K562 (cell line): ENCODE data around the gene SERPINE1. TPM values are rescaled to one million over a fixed set of nuclear protein-coding genes. Genes with fewer than 3 reads are reported as not detected.

Experiments
- BCOR ChIP-seq: fragments of 450-650 bp; IDR thresholded peaks from 2 replicates; pipeline ENCODE4 v1.6.1; 2016
- CBX1 ChIP-seq: sonication (generic); IDR thresholded peaks from 2 replicates; pipeline ENCODE4 v1.6.1; 2016; ENCODE audit warnings: antibody characterized with exemption, low read depth, mild to moderate bottlenecking
- CGGBP1 ChIP-seq: fragments of 250-450 bp; sonication (Bioruptor Pico); IDR thresholded peaks from 2 replicates; pipeline ENCODE4 v1.9.0; 2021; ENCODE audit warnings: mild to moderate bottlenecking
- CREB3 ChIP-seq: fragments of 450-650 bp; conservative IDR thresholded peaks from 2 replicates; pipeline ENCODE4 v1.6.1; 2016; ENCODE audit warnings: missing genetic modification characterization, low read depth, mild to moderate bottlenecking, missing compliant biosample characterization, moderate library complexity
- DPF2 ChIP-seq: fragments of 450-650 bp; IDR thresholded peaks from 2 replicates; pipeline ENCODE4 v1.6.1; 2016
- ELK1 ChIP-seq: sonication (generic); formaldehyde crosslinking; IDR thresholded peaks from 2 replicates; pipeline ENCODE4 v1.8.1; 2022; ENCODE audit warnings: missing genetic modification reagents
- FOSL1 ChIP-seq: fragments of 200-800 bp; sonication (Bioruptor generic); conservative IDR thresholded peaks from 2 replicates; pipeline ENCODE4 v1.6.1; 2016; ENCODE audit warnings: missing genetic modification characterization, missing compliant biosample characterization
- HDAC1 ChIP-seq, 2 experiments: fragments of 450-650 bp; IDR thresholded peaks; 2 replicates each; pipeline ENCODE4 v1.6.1; 2016 to 2017; ENCODE audit warnings: inconsistent platforms in 1 of 2, mild to moderate bottlenecking in 1 of 2, moderate library complexity in 1 of 2
- HDGF ChIP-seq: fragments of 450-650 bp; IDR thresholded peaks from 2 replicates; pipeline ENCODE4 v1.6.1; 2016
- HOXB6 ChIP-seq: fragments of 250-450 bp; sonication (Bioruptor Pico); IDR thresholded peaks from 2 replicates; pipeline ENCODE4 v1.5.1; 2022; ENCODE audit warnings: mild to moderate bottlenecking, borderline replicate concordance
- IRF2 ChIP-seq: sonication (generic); formaldehyde crosslinking; IDR thresholded peaks from 2 replicates; pipeline ENCODE4 v1.8.1; 2022; ENCODE audit warnings: mild to moderate bottlenecking, missing genetic modification reagents
- PHTF2 ChIP-seq: fragments of 250-450 bp; sonication (Bioruptor Pico); IDR thresholded peaks from 2 replicates; pipeline ENCODE4 v1.5.0; 2021; ENCODE audit warnings: mild to moderate bottlenecking
- SIRT6 ChIP-seq: IDR thresholded peaks from one replicate; pipeline ENCODE4 v1.6.1; 2012; ENCODE audit warnings: low read depth, mild to moderate bottlenecking, control low read depth, inconsistent platforms, low read length, moderate library complexity
- SMARCA5 ChIP-seq: fragments of 450-650 bp; IDR thresholded peaks from 2 replicates; pipeline ENCODE4 v1.6.1; 2016
- SMARCB1 ChIP-seq: IDR thresholded peaks from 2 replicates; pipeline ENCODE4 v1.6.1; 2011; ENCODE audit warnings: improper control_type of control experiment, low read depth; ENCODE audit not compliant: insufficient read length
- TBP ChIP-seq: optimal IDR thresholded peaks from 2 replicates; pipeline ENCODE3; 2011; ENCODE audit warnings: low read depth, low read length, improper control_type of control experiment
- TGIF2 ChIP-seq: sonication (generic); formaldehyde crosslinking; IDR thresholded peaks from 2 replicates; pipeline ENCODE4 v1.8.1; 2022; ENCODE audit warnings: mild to moderate bottlenecking, missing genetic modification reagents, moderate library complexity
- YY1 ChIP-seq, 3 experiments: IDR thresholded peaks; 2 replicates each; pipeline ENCODE4 v1.6.1; 2011; ENCODE audit warnings: low read length in 2 of 3, mild to moderate bottlenecking in 2 of 3, moderate library complexity in 2 of 3, borderline replicate concordance in 1 of 3, control low read depth in 1 of 3, low read depth in 1 of 3; ENCODE audit not compliant: insufficient read depth in 3 of 3, insufficient replicate concordance in 2 of 3, control insufficient read depth in 1 of 3, insufficient read length in 1 of 3; ENCODE audit errors: extremely low read depth in 1 of 3
- ZNF592 ChIP-seq: fragments of 450-650 bp; IDR thresholded peaks from 2 replicates; pipeline ENCODE4 v1.6.1; 2017; ENCODE audit warnings: antibody characterized with exemption, mild to moderate bottlenecking
- ZNF766 ChIP-seq: fragments of 200-800 bp; sonication (Bioruptor generic); conservative IDR thresholded peaks from 2 replicates; pipeline ENCODE4 v1.6.1; 2016; ENCODE audit warnings: missing genetic modification characterization, missing compliant biosample characterization
- polyA plus RNA-seq, 8 experiments: library from polyadenylated mRNA; depleted of rRNA in 4 of 8; stranded (reverse) in 5 of 8; unstranded in 3 of 8; fragments of >200 nt; fragmentation: Nextera tagmentation in 2 of 8; fragmentation: Illumina TruSeq in 1 of 8; extraction: Ambion mirVana in 2 of 8; extraction: Trizol in 1 of 8; gene quantifications; 2 replicates each; pipeline versions ENCODE4 v1.2.1 to v1.2.3, GENCODE V29; 2011 to 2014; ENCODE audit warnings: inconsistent platforms in 1 of 8, missing spikeins in 1 of 8
- total RNA-seq, 7 experiments: library from RNA; depleted of rRNA in 6 of 7; stranded (reverse); fragments of >200 nt in 6 of 7; fragmentation: Illumina TruSeq in 2 of 7; extraction: Trizol in 2 of 7; gene quantifications; 2 replicates each; pipeline versions ENCODE4 v1.2.1 to v1.2.3, GENCODE V29; 2011 to 2021; ENCODE audit warnings: low replicate concordance in 1 of 7
- TF ChIP-seq, protein P1 (sequence below): fragments of 450-650 bp; IDR thresholded peaks from 2 replicates; pipeline ENCODE4 v1.6.1; 2016; ENCODE audit warnings: low read depth, mild to moderate bottlenecking, moderate library complexity

Gene SERPINE1
- total and polyA plus RNA-seq, 9 of the 15 experiments (the other 6 are each of a cell fraction or from before 2014, with no cell fraction given): 0.22 to 4.8 (median 0.91) TPM

DNA sequence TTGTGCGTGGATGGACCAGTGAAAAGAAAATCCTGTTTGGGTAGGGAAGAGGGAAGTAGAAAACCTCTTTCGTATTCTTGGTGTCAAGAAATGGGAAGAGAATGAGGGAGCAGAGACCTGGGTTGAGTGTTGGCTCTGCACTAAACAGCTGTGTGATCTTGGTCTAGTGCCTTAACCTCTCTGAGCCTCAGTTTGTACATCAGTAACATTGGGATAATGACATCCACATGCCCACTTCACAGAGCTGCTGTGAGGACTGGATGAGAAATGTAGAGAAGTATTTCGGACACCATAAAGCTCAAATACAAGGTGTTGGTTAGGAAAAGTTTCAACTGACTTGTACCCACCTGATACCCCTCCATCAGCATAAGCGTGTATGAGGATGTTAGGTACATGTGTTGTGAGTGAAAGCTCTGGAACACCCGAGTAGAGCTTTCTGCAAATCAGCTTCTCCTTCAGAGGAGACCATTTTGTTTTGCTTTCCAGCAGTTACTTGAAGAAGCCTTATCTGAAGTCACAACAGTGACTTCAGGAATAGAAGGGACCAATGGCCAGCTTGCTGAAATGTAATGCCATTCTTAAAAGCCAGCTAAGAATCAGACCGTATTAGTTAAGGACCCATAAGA is 30.5 kb upstream of the SERPINE1 start (continued):
- no peak for TF ChIP-seq PHTF2 (CRISPR knock-in tag)
- TF ChIP-seq ZNF592: peak; percentile 91
- no peak for TF ChIP-seq TGIF2 (CRISPR knock-in tag)
- TF ChIP-seq TBP: peak; percentile 24
- TF ChIP-seq HDGF: peak; percentile 95; the same call in 1 of the 2 replicates
- TF ChIP-seq YY1 (IDR thresholded peaks at IDR 0.05; ENCODE audit: borderline replicate concordance in 1 of 3, control insufficient read depth in 1 of 3, extremely low read depth in 1 of 3, insufficient read depth in 3 of 3, insufficient read length in 1 of 3, insufficient replicate concordance in 2 of 3, low read depth in 1 of 3, low read length in 2 of 3): peak in 1 of 3 experiments; percentile 86
- no peak for TF ChIP-seq SIRT6
- TF ChIP-seq CREB3 (tag): peak; percentile 50; the same call in 1 of the 2 replicates
- no peak for TF ChIP-seq SMARCB1
- no peak for TF ChIP-seq IRF2
- TF ChIP-seq FOSL1 (tag): no peak
- no peak for TF ChIP-seq CGGBP1 (CRISPR knock-in tag)
- TF ChIP-seq, protein P1, sequence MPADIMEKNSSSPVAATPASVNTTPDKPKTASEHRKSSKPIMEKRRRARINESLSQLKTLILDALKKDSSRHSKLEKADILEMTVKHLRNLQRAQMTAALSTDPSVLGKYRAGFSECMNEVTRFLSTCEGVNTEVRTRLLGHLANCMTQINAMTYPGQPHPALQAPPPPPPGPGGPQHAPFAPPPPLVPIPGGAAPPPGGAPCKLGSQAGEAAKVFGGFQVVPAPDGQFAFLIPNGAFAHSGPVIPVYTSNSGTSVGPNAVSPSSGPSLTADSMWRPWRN: no peak
- TF ChIP-seq DPF2: 0 out of 2 replicates have a peak, but pooled peaks have one; percentile 19
- TF ChIP-seq ZNF766 (CRISPR knock-in tag): peak; percentile 57; the same call in 1 of the 2 replicates
- peak in 1 of 2 experiments; percentile 47; a peak in 1 of 4 replicates for TF ChIP-seq HDAC1 (IDR thresholded peaks at IDR 0.05)
- peak; percentile 65; the same call in 1 of the 2 replicates for TF ChIP-seq CBX1
- peak; percentile 89 for TF ChIP-seq SMARCA5
- peak; percentile 98 for TF ChIP-seq BCOR
- no peak for TF ChIP-seq ELK1 (CRISPR knock-in tag)
- TF ChIP-seq HOXB6 (CRISPR knock-in tag): no peak
